K562 (cell line): ENCODE data around the gene ARFGEF2. TPM values are rescaled to one million over a fixed set of nuclear protein-coding genes. Genes with fewer than 3 reads are reported as not detected.

ENCODE experiments used
- CREBBP ChIP-seq: IDR thresholded peaks from one replicate; pipeline ENCODE4 v1.6.1; 2012; ENCODE audit warnings: low read depth, mild to moderate bottlenecking, control low read depth, inconsistent platforms, low read length
- E2F4 ChIP-seq: sonication (generic); formaldehyde crosslinking; IDR thresholded peaks from 2 replicates; pipeline ENCODE4 v1.8.0; 2022; ENCODE audit warnings: mild to moderate bottlenecking, low read depth, missing genetic modification reagents
- ESRRB ChIP-seq: fragments of 250-450 bp; sonication (Bioruptor Pico); IDR thresholded peaks from 2 replicates; pipeline ENCODE4 v1.5.0; 2020; ENCODE audit warnings: mild to moderate bottlenecking, moderate library complexity, borderline replicate concordance
- ETV1 ChIP-seq: fragments of 450-650 bp; conservative IDR thresholded peaks from 2 replicates; pipeline ENCODE4 v1.6.1; 2016; ENCODE audit warnings: missing genetic modification characterization, control low read depth, low read depth, missing compliant biosample characterization
- HNRNPH1 ChIP-seq: fragments of 200-400 bp; formaldehyde crosslinking; optimal IDR thresholded peaks from 2 replicates; pipeline ENCODE3; 2017; ENCODE audit warnings: low read depth, mild to moderate bottlenecking, low read length, moderate library complexity
- HOMEZ ChIP-seq: fragments of 250-450 bp; sonication (Bioruptor Pico); IDR thresholded peaks from 2 replicates; pipeline ENCODE4 v1.4.0; 2020; ENCODE audit warnings: mild to moderate bottlenecking, moderate library complexity
- KLF1 ChIP-seq: fragments of 450-650 bp; IDR thresholded peaks from 2 replicates; pipeline ENCODE4 v1.6.1; 2016; ENCODE audit warnings: missing genetic modification characterization, missing compliant biosample characterization
- NCOA2 ChIP-seq, 2 experiments: fragments of 450-650 bp; IDR thresholded peaks; 2 replicates each; pipeline ENCODE4 v1.6.1; 2018; ENCODE audit warnings: mild to moderate bottlenecking in 2 of 2, moderate library complexity in 1 of 2; ENCODE audit not compliant: partially characterized antibody in 2 of 2
- NCOA4 ChIP-seq: fragments of 450-650 bp; IDR thresholded peaks from 2 replicates; pipeline ENCODE4 v1.6.1; 2018; ENCODE audit warnings: mild to moderate bottlenecking; ENCODE audit not compliant: partially characterized antibody
- OTX1 ChIP-seq: fragments of 450-650 bp; formaldehyde crosslinking; IDR thresholded peaks from 2 replicates; pipeline ENCODE4 v1.4.0; 2022; ENCODE audit warnings: mild to moderate bottlenecking
- PHTF2 ChIP-seq: fragments of 250-450 bp; sonication (Bioruptor Pico); IDR thresholded peaks from 2 replicates; pipeline ENCODE4 v1.5.0; 2021; ENCODE audit warnings: mild to moderate bottlenecking
- PRMT5 ChIP-seq: sonication (generic); formaldehyde crosslinking; IDR thresholded peaks from 2 replicates; pipeline ENCODE4 v1.5.0; 2020; ENCODE audit warnings: missing genetic modification reagents
- PTBP1 ChIP-seq: fragments of 200-400 bp; formaldehyde crosslinking; IDR thresholded peaks from 2 replicates; pipeline ENCODE4 v1.6.1; 2017; ENCODE audit warnings: low read depth, low read length
- PTTG1 ChIP-seq: fragments of 450-650 bp; IDR thresholded peaks from 2 replicates; pipeline ENCODE4 v1.6.1; 2016; ENCODE audit warnings: low read depth, mild to moderate bottlenecking, missing genetic modification characterization, missing compliant biosample characterization
- RBFOX2 ChIP-seq: fragments of 200-400 bp; formaldehyde crosslinking; IDR thresholded peaks from 2 replicates; pipeline ENCODE4 v1.6.1; 2017; ENCODE audit warnings: low read depth, mild to moderate bottlenecking, low read length, moderate library complexity
- RNF219 ChIP-seq: fragments of 250-450 bp; sonication (Bioruptor Pico); IDR thresholded peaks from 2 replicates; pipeline ENCODE4 v1.5.0; 2022; ENCODE audit warnings: mild to moderate bottlenecking
- SIN3A ChIP-seq, 2 experiments: fragments of 150-350 bp in 1 of 2; IDR thresholded peaks; 2 replicates each; pipeline ENCODE4 v1.6.1; 2011 to 2016; ENCODE audit warnings: borderline replicate concordance in 2 of 2, low read depth in 2 of 2, low read length in 2 of 2, mild to moderate bottlenecking in 2 of 2, moderate library complexity in 2 of 2; ENCODE audit not compliant: control insufficient read depth in 1 of 2
- SNIP1 ChIP-seq: fragments of 450-650 bp; IDR thresholded peaks from 2 replicates; pipeline ENCODE4 v1.7.1; 2017; ENCODE audit warnings: low read depth, mild to moderate bottlenecking
- SRSF3 ChIP-seq: fragments of 200-400 bp; formaldehyde crosslinking; IDR thresholded peaks from 2 replicates; pipeline ENCODE4 v1.6.1; 2016; ENCODE audit warnings: mild to moderate bottlenecking, low read length, moderate library complexity; ENCODE audit not compliant: insufficient read depth
- STAG1 ChIP-seq: sonication (generic); formaldehyde crosslinking; IDR thresholded peaks from 2 replicates; pipeline ENCODE4 v1.5.0; 2020; ENCODE audit warnings: missing genetic modification reagents, borderline replicate concordance
- ZC3H11A ChIP-seq: IDR thresholded peaks from 2 replicates; pipeline ENCODE4 v1.6.1; 2012; ENCODE audit warnings: low read depth, low read length, improper control_type of control experiment
- ZNF212 ChIP-seq: fragments of 450-650 bp; formaldehyde crosslinking; IDR thresholded peaks from 2 replicates; pipeline ENCODE4 v1.4.0; 2020; ENCODE audit warnings: mild to moderate bottlenecking
- ZNF217 ChIP-seq: sonication (generic); formaldehyde crosslinking; IDR thresholded peaks from 2 replicates; pipeline ENCODE4 v1.8.0; 2022; ENCODE audit warnings: mild to moderate bottlenecking, missing genetic modification reagents
- ZNF239 ChIP-seq: fragments of 250-450 bp; sonication (Bioruptor Pico); IDR thresholded peaks from 2 replicates; pipeline ENCODE4 v1.4.0; 2020; ENCODE audit warnings: mild to moderate bottlenecking
- ZNF324 ChIP-seq: fragments of 250-450 bp; sonication (Bioruptor Pico); IDR thresholded peaks from 2 replicates; pipeline ENCODE4 v1.4.0; 2020; ENCODE audit warnings: mild to moderate bottlenecking
- polyA plus RNA-seq, 8 experiments: library from polyadenylated mRNA; depleted of rRNA in 4 of 8; stranded (reverse) in 5 of 8; unstranded in 3 of 8; fragments of >200 nt; fragmentation: Nextera tagmentation in 2 of 8; fragmentation: Illumina TruSeq in 1 of 8; extraction: Ambion mirVana in 2 of 8; extraction: Trizol in 1 of 8; gene quantifications; 2 replicates each; pipeline versions ENCODE4 v1.2.1 to v1.2.3, GENCODE V29; 2011 to 2014; ENCODE audit warnings: inconsistent platforms in 1 of 8, missing spikeins in 1 of 8
- total RNA-seq, 7 experiments: library from RNA; depleted of rRNA in 6 of 7; stranded (reverse); fragments of >200 nt in 6 of 7; fragmentation: Illumina TruSeq in 2 of 7; extraction: Trizol in 2 of 7; gene quantifications; 2 replicates each; pipeline versions ENCODE4 v1.2.1 to v1.2.3, GENCODE V29; 2011 to 2021; ENCODE audit warnings: low replicate concordance in 1 of 7

The ARFGEF2 gene
- total and polyA plus RNA-seq, 9 of the 15 experiments (the other 6 are each of a cell fraction or from before 2014, with no cell fraction given): 4.2 to 18.8 (median 13.7) TPM

GRCh38 chr20:48921168-48921882, at the start of gene ARFGEF2 (continued):
- no peak for TF ChIP-seq HOMEZ (CRISPR knock-in tag)
- peak; percentile 95 for TF ChIP-seq RBFOX2
- TF ChIP-seq KLF1 (tag): peak; percentile 76
- TF ChIP-seq PHTF2 (CRISPR knock-in tag): no peak
- TF ChIP-seq RNF219 (CRISPR knock-in tag): no peak
- no peak for TF ChIP-seq ZNF212 (CRISPR knock-in tag)
- TF ChIP-seq HNRNPH1: no peak
- peak; percentile 99 for TF ChIP-seq OTX1 (CRISPR knock-in tag)
- TF ChIP-seq ZNF217 (CRISPR knock-in tag): no peak
- TF ChIP-seq ZNF324 (CRISPR knock-in tag): no peak
- peak; percentile 11; the same call in 1 of the 2 replicates for TF ChIP-seq ESRRB
- no peak for TF ChIP-seq SRSF3
- TF ChIP-seq E2F4: no peak
- TF ChIP-seq SIN3A (IDR thresholded peaks at IDR 0.05; ENCODE audit: borderline replicate concordance in 2 of 2, control insufficient read depth in 1 of 2, low read depth in 2 of 2, low read length in 2 of 2): peak; percentile 71 to 90; a peak in 2 of 4 replicates
- no peak for TF ChIP-seq NCOA2 (IDR thresholded peaks at IDR 0.05; ENCODE audit: partially characterized antibody in 2 of 2)
- peak; percentile 26; the same call in 1 of the 2 replicates for TF ChIP-seq SNIP1
- no peak for TF ChIP-seq CREBBP
- TF ChIP-seq ZNF239 (CRISPR knock-in tag): no peak
- no peak for TF ChIP-seq NCOA4
- no peak for TF ChIP-seq ZC3H11A
- peak; percentile 86 for TF ChIP-seq ETV1 (tag)
- TF ChIP-seq PRMT5 (CRISPR knock-in tag): no peak
- no peak for TF ChIP-seq STAG1 (CRISPR knock-in tag)
- no peak for TF ChIP-seq PTBP1
- TF ChIP-seq PTTG1: no peak
